Measurements from ENCODE around the gene FAM184B.

- TF ChIP-seq, protein P1, sequence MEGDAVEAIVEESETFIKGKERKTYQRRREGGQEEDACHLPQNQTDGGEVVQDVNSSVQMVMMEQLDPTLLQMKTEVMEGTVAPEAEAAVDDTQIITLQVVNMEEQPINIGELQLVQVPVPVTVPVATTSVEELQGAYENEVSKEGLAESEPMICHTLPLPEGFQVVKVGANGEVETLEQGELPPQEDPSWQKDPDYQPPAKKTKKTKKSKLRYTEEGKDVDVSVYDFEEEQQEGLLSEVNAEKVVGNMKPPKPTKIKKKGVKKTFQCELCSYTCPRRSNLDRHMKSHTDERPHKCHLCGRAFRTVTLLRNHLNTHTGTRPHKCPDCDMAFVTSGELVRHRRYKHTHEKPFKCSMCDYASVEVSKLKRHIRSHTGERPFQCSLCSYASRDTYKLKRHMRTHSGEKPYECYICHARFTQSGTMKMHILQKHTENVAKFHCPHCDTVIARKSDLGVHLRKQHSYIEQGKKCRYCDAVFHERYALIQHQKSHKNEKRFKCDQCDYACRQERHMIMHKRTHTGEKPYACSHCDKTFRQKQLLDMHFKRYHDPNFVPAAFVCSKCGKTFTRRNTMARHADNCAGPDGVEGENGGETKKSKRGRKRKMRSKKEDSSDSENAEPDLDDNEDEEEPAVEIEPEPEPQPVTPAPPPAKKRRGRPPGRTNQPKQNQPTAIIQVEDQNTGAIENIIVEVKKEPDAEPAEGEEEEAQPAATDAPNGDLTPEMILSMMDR (conservative IDR thresholded peaks at IDR 0.05; ENCODE audit: low read length), result no peak
- TF ChIP-seq EZH2phosphoT487 (IDR thresholded peaks at IDR 0.05; ENCODE audit: borderline replicate concordance), result no peak
Measured at GRCh38 chr4:17781300-17782287, at the start of gene FAM184B.
